ENCODE results near the gene PRKD1.

Gene PRKD1

GRCh38 chr14:29587046-29587445, 340.6 kb downstream of the PRKD1 start:
- no peak for ATAC-seq
- TF ChIP-seq TSHZ2 (CRISPR knock-in tag; IDR thresholded peaks at IDR 0.05) = no peak
- no peak for TF ChIP-seq ZFP30 (CRISPR knock-in tag; IDR thresholded peaks at IDR 0.05)
- TF ChIP-seq SNAI2 (CRISPR knock-in tag; IDR thresholded peaks at IDR 0.05) = no peak
- no peak for TF ChIP-seq ZNF565 (CRISPR knock-in tag; conservative IDR thresholded peaks at IDR 0.05; ENCODE audit: low read depth)
- TF ChIP-seq POU6F1 (CRISPR knock-in tag; IDR thresholded peaks at IDR 0.05; ENCODE audit: borderline replicate concordance, low read depth) = no peak
- TF ChIP-seq GLIS3 (CRISPR knock-in tag; IDR thresholded peaks at IDR 0.05) = no peak
- no peak for TF ChIP-seq PATZ1 (CRISPR knock-in tag; IDR thresholded peaks at IDR 0.05; ENCODE audit: borderline replicate concordance)
- TF ChIP-seq ZC3H10 (CRISPR knock-in tag; IDR thresholded peaks at IDR 0.05) = no peak

- ATAC-seq = no peak
- TF ChIP-seq ESRRG (CRISPR knock-in tag; IDR thresholded peaks at IDR 0.05) (no peak), CSDC2 (CRISPR knock-in tag; IDR thresholded peaks at IDR 0.05) (no peak), OSR1 (CRISPR knock-in tag; IDR thresholded peaks at IDR 0.05) (no peak), RARB (CRISPR knock-in tag; IDR thresholded peaks at IDR 0.05) (no peak), TCF4 (CRISPR knock-in tag; IDR thresholded peaks at IDR 0.05; ENCODE audit: borderline replicate concordance) (no peak), TSHZ2 (CRISPR knock-in tag; IDR thresholded peaks at IDR 0.05) (no peak), ZNF565 (CRISPR knock-in tag; conservative IDR thresholded peaks at IDR 0.05; ENCODE audit: low read depth) (no peak)
Measured at GRCh38 chr14:29584992-29585391, 342.7 kb downstream of the PRKD1 start.

- ATAC-seq = no peak
- no peak for TF ChIP-seq GLIS3 (CRISPR knock-in tag; IDR thresholded peaks at IDR 0.05)
- no peak for TF ChIP-seq CREB5 (CRISPR knock-in tag; IDR thresholded peaks at IDR 0.05; ENCODE audit: low read depth)
- TF ChIP-seq TCF4 (CRISPR knock-in tag; IDR thresholded peaks at IDR 0.05; ENCODE audit: borderline replicate concordance) = no peak
- no peak for TF ChIP-seq ISL1 (CRISPR knock-in tag; IDR thresholded peaks at IDR 0.05)
Measured at GRCh38 chr14:29580763-29581162, 346.9 kb downstream of the PRKD1 start.

- ATAC-seq = no peak
- no peak for TF ChIP-seq TCF4 (CRISPR knock-in tag; IDR thresholded peaks at IDR 0.05; ENCODE audit: borderline replicate concordance)
- no peak for TF ChIP-seq OSR1 (CRISPR knock-in tag; IDR thresholded peaks at IDR 0.05)
- no peak for TF ChIP-seq TSHZ2 (CRISPR knock-in tag; IDR thresholded peaks at IDR 0.05)
- TF ChIP-seq ARNTL (CRISPR knock-in tag; IDR thresholded peaks at IDR 0.05; ENCODE audit: borderline replicate concordance, low read depth) = no peak
- no peak for TF ChIP-seq ZC3H10 (CRISPR knock-in tag; IDR thresholded peaks at IDR 0.05)
- no peak for TF ChIP-seq GLIS3 (CRISPR knock-in tag; IDR thresholded peaks at IDR 0.05)
- no peak for TF ChIP-seq ZNF8 (CRISPR knock-in tag; IDR thresholded peaks at IDR 0.05)
- TF ChIP-seq ZNF565 (CRISPR knock-in tag; conservative IDR thresholded peaks at IDR 0.05; ENCODE audit: low read depth) = no peak
- TF ChIP-seq ISL1 (CRISPR knock-in tag; IDR thresholded peaks at IDR 0.05) = no peak
- TF ChIP-seq ZFP30 (CRISPR knock-in tag; IDR thresholded peaks at IDR 0.05) = no peak
- no peak for TF ChIP-seq ZFP3 (CRISPR knock-in tag; IDR thresholded peaks at IDR 0.05)
- TF ChIP-seq SNAI2 (CRISPR knock-in tag; IDR thresholded peaks at IDR 0.05) = no peak
- no peak for TF ChIP-seq CSRNP3 (CRISPR knock-in tag; IDR thresholded peaks at IDR 0.05)
Measured at GRCh38 chr14:29579838-29580237, 347.8 kb downstream of the PRKD1 start.

Data from SK-N-SH treated with all-trans-retinoic acid at 6 μM for 48 hours (cell line).